OCI-LY1 (cell line): ENCODE results near the gene TUBA4A.

Experiments
- H2AFZ ChIP-seq: fragments of 200-600 bp; sonication (generic), shearing (Covaris generic); 2 replicates; pipeline ENCODE4 v1.6.0; 2014; ENCODE audit warnings: antibody characterized with exemption, mild to moderate bottlenecking, low read length
- H3F3A ChIP-seq: fragments of 200-600 bp; sonication (generic), shearing (Covaris generic); 2 replicates; pipeline ENCODE4 v1.6.0; 2014; ENCODE audit warnings: mild to moderate bottlenecking, antibody characterized with exemption, low read length, moderate library complexity; ENCODE audit not compliant: insufficient read depth
- H3K27ac ChIP-seq: fragments of 200-600 bp; sonication (generic); 2 replicates; pipeline ENCODE4 v1.5.1; 2014; ENCODE audit warnings: low read length, mixed run types, mild to moderate bottlenecking, low read depth; ENCODE audit not compliant: poor library complexity, severe bottlenecking
- H3K27me3 ChIP-seq: fragments of 200-600 bp; sonication (generic); 2 replicates; pipeline ENCODE4 v1.6.0; 2014; ENCODE audit warnings: antibody characterized with exemption, mild to moderate bottlenecking, low read length, moderate library complexity; ENCODE audit not compliant: insufficient read depth
- H3K36me3 ChIP-seq: fragments of 200-600 bp; sonication (generic); 2 replicates; pipeline ENCODE4 v1.6.1; 2014; ENCODE audit warnings: mild to moderate bottlenecking, antibody characterized with exemption, low read length, moderate library complexity, mixed read lengths; ENCODE audit not compliant: insufficient read depth
- H3K4me1 ChIP-seq: fragments of 200-600 bp; sonication (generic); 2 replicates; pipeline ENCODE4 v1.5.1; 2014; ENCODE audit warnings: mild to moderate bottlenecking, low read length, moderate library complexity; ENCODE audit not compliant: insufficient read depth, severe bottlenecking
- H3K4me2 ChIP-seq: fragments of 200-600 bp; sonication (generic), shearing (Covaris generic); 2 replicates; pipeline ENCODE4 v1.6.1; 2014; ENCODE audit warnings: low read length
- H3K4me3 ChIP-seq: fragments of 200-600 bp; sonication (generic); 2 replicates; pipeline ENCODE4 v1.5.1; 2014; ENCODE audit warnings: low read length, low read depth, mild to moderate bottlenecking, mixed read lengths; ENCODE audit not compliant: poor library complexity, severe bottlenecking
- H3K79me2 ChIP-seq: fragments of 200-600 bp; shearing (Covaris generic); 2 replicates; pipeline ENCODE4 v1.6.1; 2016; ENCODE audit warnings: mixed run types, low read length, mixed read lengths; ENCODE audit not compliant: insufficient read depth
- H3K9ac ChIP-seq: fragments of 200-600 bp; sonication (generic), shearing (Covaris generic); 2 replicates; pipeline ENCODE4 v1.6.1; 2014; ENCODE audit warnings: mild to moderate bottlenecking, low read length, mixed read lengths
- H3K9me2 ChIP-seq: fragments of 200-600 bp; sonication (generic), shearing (Covaris generic); 2 replicates; pipeline ENCODE4 v1.6.1; 2014; ENCODE audit warnings: low read depth, mild to moderate bottlenecking, low read length, mixed read lengths
- H3K9me3 ChIP-seq: fragments of 200-600 bp; shearing (Covaris generic); 2 replicates; pipeline ENCODE4 v1.6.1; 2014; ENCODE audit warnings: low read length, mixed read lengths
- H4K20me1 ChIP-seq: fragments of 200-600 bp; sonication (generic), shearing (Covaris generic); 2 replicates; pipeline ENCODE4 v1.6.0; 2016; ENCODE audit warnings: mild to moderate bottlenecking, low read length; ENCODE audit not compliant: insufficient read depth
- CTCF ChIP-seq: fragments of 200-600 bp; sonication (generic), shearing (Covaris generic); IDR thresholded peaks from 2 replicates; pipeline ENCODE4 v1.5.1; 2017; ENCODE audit warnings: mild to moderate bottlenecking, antibody characterized with exemption, low read length, moderate library complexity, mixed read lengths
- EZH2 ChIP-seq: fragments of 200-600 bp; sonication (generic), shearing (Covaris generic); IDR thresholded peaks from 2 replicates; pipeline ENCODE4 v1.8.0; 2017; ENCODE audit warnings: borderline replicate concordance, mixed run types, mild to moderate bottlenecking, antibody characterized with exemption, low read length, moderate library complexity, mixed read lengths

The TUBA4A gene

GRCh38 chr2:219271021-219271420 is 17.3 kb upstream of the TUBA4A start:
- Histone ChIP-seq H3K4me3 (no peak overlapping the region), H3K36me3 (no peaks in the 10 kb centered on the region), H3F3A (no peaks in the 10 kb centered on the region), H3K9me3 (no peaks in the 10 kb centered on the region), H3K4me1 (peaks cover 23% of the 10 kb centered on the region), H2AFZ (no peak overlapping the region), H3K27ac (no peak overlapping the region), H3K9ac (no peak overlapping the region), H3K27me3 (no peaks in the 10 kb centered on the region), H3K9me2 (no peaks in the 10 kb centered on the region), H4K20me1 (no peaks in the 10 kb centered on the region), H3K4me2 (no peak overlapping the region), H3K79me2 (peaks cover 5% of the 10 kb centered on the region; the same call in 1 of the 2 replicates)
- TF ChIP-seq EZH2 = no peak
- no peak for TF ChIP-seq CTCF

- H3K79me2 ChIP-seq = no peaks in the 10 kb centered on the region
- H3K4me1 ChIP-seq = peaks cover 13% of the 10 kb centered on the region
- no peak overlapping the region for H2AFZ ChIP-seq
- H3F3A ChIP-seq = no peaks in the 10 kb centered on the region
- H4K20me1 ChIP-seq = no peaks in the 10 kb centered on the region
- no peaks in the 10 kb centered on the region for H3K27me3 ChIP-seq
- no peak overlapping the region for H3K4me2 ChIP-seq
- H3K9ac ChIP-seq = no peak overlapping the region
- H3K36me3 ChIP-seq = no peaks in the 10 kb centered on the region
- no peak overlapping the region for H3K27ac ChIP-seq
- H3K9me2 ChIP-seq = no peaks in the 10 kb centered on the region
- H3K9me3 ChIP-seq = no peaks in the 10 kb centered on the region
- TF ChIP-seq CTCF (no peak), EZH2 (no peak)
- no peak overlapping the region for H3K4me3 ChIP-seq
Observed at GRCh38 chr2:219270055-219270372, 16.3 kb upstream of the TUBA4A start.

- no peak overlapping the region for H3K4me3 ChIP-seq
- H3K79me2 ChIP-seq = no peaks in the 10 kb centered on the region
- no peak overlapping the region for H3K4me2 ChIP-seq
- no peak overlapping the region for H2AFZ ChIP-seq
- H3K27me3 ChIP-seq = no peaks in the 10 kb centered on the region
- H3K4me1 ChIP-seq = peaks cover 8% of the 10 kb centered on the region
- no peaks in the 10 kb centered on the region for H4K20me1 ChIP-seq
- H3K36me3 ChIP-seq = no peaks in the 10 kb centered on the region
- no peaks in the 10 kb centered on the region for H3K9me2 ChIP-seq
- H3K9ac ChIP-seq = no peak overlapping the region
- TF ChIP-seq EZH2 (no peak), CTCF (no peak)
- H3K9me3 ChIP-seq = no peaks in the 10 kb centered on the region
- H3K27ac ChIP-seq = no peak overlapping the region
- no peaks in the 10 kb centered on the region for H3F3A ChIP-seq
Observed at GRCh38 chr2:219269362-219270054, 15.8 kb upstream of the TUBA4A start.
